ENCODE data around the gene HOXA10.

The HOXA10 gene

DNA sequence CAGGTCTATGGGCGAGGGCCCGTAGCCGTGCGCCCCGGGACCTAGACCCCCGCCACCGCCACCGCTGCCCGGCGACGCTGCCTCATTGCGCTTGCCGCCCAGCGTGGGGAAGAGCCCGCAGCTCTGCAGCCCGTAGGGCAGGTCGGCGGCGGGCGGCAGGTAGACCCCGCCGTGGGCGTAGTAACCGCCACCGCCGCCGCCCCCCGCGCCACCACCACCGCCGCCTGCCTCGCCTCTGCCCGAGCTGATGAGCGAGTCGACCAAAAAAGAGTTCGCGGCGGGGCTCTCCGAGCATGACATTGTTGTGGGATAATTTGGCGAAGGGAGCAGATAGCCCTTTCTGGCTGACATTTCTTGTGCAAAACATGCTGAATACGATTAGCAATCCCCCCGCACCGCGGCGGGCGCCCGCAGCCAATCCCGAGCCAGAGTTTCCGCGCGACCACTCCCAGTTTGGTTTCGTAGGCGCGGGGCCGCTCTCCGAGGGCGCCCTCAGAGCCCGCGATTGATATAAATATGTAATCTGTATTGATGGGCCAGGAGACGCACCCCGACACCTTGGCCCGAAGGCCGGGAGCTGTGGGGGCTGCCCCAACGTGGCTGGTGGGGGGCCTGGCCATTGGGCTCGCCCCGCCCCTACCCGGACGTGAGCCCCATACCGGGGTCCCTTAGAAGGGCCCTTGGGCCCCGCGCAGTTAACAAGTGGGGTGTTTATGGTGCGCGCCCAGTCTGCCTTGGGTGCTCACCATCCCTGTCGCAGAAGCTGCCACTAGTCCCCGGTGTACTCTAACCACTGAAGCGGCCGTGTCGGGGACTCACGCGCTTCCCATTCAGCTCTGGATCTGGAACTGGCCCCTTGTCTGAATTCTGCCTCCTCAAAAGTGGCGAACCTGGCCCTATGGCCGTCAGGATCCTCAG is at the start of gene HOXA10:
HOXA10 (minus strand) TSS at position 365 of the 918 bp plus-strand sequence; CDS start at position 351, 14 bp downstream.
- DNase-seq (ENCODE audit: low read depth in 2 of 2), result no peak

DNA sequence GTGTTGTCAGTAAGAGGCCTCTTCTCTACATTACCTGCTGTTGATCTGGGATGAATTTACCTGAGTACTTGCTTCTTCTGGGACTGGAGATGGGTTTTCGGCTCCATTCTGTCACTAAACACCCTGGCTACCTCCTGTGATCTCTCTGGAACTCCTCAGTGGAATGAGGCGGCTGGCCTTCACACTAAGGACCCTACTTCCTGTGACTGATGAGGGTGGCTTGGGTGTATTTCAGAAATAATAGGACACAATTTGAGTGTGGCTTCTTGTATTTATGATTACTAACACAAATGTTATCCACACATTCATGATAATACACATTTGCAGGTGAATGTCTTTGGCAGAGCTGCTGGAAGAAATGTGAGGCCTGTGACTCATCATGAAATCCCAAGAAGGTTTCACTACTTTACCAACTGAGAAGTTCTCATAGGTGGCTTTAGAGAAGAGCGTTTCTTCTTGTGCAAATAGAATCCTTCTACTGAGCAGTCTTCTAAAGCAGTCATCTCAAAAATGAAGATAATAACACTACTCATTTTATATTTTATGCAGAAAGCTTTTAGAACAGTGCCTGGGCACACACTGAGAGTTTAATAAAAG is 47.2 kb upstream of the HOXA10 start:
- no peak for DNase-seq (ENCODE audit: low read depth in 2 of 2)

DNA sequence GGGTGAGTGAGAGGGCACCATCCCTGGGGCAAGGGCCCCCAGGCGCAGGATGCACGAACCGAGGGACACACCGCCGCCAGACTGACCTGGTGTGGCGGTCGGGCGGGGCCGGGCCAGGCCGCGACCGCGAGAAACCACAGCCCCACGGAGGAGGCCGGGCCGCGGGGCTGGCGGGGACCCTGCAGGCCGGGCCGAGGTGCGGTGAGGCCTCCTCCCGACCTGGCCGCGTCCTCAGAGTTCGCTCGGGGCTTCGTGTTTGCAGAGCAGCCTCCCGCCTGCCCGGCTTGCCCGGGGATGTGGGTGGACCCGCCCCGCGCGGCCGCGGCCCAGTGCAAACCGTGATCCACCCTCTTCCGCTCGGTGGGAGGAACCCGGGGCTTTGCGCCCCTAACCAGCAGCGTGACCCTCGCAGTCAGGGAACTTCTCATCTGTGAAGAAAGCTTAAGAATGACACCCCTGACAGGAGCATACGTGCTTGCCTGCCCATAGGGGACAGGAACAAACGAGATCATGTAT is 46.4 kb upstream of the HOXA10 start:
- DNase-seq (ENCODE audit: low read depth in 2 of 2), result no peak

DNA sequence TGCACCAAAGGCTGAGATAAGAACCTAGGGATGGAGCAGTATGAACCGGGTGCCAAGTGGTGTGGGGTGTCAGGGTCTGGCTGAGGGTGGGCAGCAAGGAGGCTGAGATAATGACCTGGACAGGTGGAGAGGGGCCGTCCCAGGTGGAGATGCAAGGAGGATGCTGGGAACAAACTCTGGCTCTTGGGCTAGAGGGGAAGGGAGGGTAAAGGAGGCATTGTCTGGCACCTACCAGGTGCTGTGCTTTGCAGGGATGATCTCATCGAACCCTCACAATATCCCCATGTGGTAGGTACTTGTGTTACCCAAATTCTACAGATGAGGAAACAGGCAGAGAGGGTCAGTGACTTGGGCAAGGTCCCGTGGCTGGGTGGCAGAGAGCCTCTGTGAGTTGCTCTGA is 45.7 kb upstream of the HOXA10 start:
- no peak for DNase-seq (ENCODE audit: low read depth in 2 of 2)

DNA sequence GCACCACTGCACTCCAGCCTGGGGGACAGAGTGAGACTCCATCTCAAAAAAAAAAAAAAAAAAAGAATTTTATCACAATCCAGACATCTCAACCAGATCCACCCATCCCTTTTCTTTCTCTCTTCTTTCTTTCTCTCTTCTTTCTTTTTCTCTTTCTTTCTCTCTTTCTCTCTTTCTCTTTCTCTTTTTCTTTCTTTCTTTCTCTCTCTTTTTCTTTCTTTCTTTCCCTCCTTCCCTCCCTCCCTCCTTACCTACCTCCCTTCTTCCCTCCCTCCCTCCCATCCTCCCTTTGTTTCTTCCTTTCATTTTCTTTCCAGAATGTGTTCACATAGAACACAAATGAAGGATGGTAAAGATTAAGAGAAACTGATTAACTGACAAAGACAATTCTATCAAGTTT is 43.8 kb upstream of the HOXA10 start:
- DNase-seq (ENCODE audit: low read depth in 2 of 2), result no peak

DNA sequence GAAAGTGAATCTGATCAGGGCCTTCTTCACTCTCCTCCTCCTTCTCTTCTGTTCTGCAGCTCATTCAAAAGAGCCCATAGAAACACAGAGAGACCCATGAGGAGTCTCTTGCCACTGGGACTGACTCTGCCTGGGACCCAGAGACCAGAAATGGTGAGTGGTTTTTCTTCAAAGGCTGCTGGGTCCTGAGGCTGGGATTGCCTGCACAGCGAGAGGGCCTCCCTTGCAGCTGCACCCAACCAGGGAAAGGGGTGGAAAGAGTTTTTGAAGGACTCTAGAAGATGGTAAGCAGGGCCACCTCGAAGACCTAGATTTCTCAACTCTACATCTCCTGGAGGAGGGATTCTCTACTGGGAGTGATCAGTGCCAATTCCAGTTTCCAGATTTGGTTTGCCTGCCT is 41.2 kb upstream of the HOXA10 start:
- DNase-seq (ENCODE audit: low read depth in 2 of 2), result no peak

DNA sequence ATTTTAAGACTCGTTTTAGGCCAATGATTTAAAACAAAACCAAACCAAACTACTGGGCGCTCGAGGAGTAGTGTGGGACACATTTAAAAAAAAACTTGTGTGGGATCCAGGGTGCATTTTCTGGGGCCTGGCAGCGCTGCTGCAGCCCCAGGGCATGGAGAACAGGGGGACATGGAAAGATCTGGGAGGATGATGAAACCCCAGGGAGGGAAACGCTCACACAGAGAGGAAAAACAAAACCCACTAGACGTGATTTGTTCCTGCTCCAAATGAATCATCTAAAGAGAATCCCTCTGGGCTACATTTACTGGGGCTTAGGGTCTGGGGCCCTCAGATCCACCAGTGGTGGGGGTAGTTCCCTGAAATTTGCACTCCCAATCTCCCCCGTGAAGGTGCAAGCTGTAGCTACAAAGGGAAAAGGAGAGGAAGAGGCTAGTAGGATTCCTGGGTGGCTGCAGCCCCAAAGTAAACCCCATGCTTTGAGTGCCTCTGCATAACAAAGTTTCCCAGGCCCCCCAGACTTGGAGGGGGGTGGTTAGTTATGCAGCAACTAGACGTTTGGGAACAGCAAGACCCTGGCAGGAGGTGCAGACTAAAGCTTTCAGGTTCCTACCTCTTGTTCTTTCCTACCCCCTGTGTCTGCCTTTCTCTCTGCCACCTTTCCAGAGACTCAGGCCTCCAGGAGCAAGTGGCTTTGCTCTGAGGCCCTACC is 40.3 kb upstream of the HOXA10 start:
- no peak for DNase-seq (ENCODE audit: low read depth in 2 of 2)

DNA sequence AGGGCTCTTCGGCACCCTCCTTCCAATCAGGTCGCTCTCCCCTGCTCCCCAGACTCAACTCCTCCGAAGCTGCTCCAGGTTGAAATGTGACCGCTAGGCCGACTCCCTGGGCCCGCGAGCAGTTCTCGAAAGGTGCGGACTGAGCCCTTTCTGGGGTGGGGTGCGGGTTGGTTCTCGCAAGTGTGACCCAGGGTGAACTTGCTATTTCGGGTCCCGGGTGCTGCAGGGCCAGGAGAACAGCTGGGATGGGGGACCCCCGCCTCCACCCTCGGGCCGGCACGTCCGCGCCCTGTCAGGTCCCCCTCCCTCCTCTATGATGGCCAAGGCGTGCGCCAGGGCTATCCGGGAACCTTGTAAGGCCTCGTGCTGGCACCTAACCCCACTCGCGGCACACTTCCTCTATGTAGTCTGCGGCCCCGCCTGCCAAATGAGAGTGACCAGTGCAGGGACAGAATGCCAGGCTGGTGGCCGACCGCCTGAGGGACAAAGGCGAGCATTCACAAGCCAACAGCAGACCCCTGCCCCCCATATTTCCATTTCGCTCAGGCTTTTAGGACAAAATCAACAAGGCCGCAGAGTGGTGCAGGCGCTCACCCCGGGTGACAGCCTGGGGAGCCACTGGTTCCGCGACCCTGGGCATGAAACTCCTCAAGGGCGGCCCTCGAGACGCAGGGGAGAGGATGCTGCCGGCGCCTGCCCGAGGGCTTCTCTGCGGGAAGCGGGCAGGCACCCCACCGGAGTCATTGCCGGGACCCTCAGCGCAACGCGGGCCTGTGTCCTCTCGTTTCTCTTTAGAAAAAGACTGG is 39.5 kb upstream of the HOXA10 start:
- no peak for DNase-seq (ENCODE audit: low read depth in 2 of 2)

DNA sequence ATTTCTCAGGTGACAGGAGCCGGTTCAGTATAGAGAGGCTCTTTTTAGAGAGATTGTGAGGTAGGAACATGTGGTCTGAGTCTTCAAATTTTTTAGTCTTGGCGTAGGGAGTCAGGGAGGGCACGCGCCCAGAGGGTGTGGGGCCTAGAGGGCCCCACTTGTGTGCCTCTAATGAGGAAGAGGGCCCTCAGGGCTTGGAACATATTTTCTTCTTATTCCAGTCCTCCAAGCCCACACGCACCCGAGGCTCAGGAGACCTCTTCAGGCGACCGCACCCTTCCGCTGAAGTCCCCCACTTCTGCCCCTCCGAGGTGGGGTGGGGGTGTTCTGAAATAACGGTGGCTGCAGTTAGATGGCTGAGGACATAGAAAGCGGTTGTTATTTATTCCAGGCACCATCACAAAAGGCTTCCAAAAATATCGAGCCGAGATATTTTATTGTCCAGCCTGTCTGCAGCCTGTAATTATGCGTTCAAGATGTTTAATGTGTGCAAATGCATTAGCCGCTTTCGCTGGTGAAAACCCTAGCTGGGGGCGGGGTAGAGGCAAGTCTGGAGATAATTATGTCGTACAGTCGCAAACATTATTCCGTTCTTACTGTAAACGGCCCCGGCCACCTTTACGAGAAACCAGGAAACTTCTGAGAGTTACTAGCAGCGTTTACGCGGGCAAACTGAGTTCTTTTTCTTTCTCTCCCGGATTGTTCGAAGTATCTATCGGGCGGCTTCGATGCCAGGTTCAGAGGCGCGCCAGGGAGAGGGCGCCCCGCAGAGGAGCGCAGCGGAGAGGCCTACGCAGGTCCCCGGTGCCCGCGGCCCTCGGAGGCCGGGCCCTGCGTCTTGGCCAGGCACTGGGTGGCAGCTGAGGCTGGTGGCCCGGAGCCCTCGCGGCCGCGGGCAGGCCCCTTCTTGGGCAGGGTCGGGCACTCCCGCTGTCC is 38.6 kb upstream of the HOXA10 start:
- no peak for DNase-seq (ENCODE audit: low read depth in 2 of 2)

DNA sequence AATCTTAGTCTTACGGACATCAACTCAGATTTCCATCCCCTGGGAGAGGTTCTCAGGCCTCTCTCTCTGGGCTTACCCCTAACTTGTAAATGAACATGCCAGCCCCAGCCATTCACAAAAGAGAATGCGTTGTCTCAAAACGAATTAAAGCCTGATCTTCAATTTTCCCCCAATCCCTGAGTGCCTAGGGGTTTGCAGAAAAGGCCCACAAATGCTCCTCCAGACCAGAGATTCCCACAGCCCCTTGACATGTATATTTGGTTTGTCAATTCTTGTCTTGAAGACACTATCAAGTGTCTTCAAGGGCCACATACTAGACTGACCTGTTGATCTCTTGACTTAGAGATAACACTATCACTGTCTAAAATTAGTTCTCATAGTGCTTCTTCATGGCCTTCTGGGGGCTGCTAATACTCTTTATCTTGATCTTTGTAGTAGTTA is 37.7 kb upstream of the HOXA10 start:
- DNase-seq (ENCODE audit: low read depth in 2 of 2), result no peak

DNA sequence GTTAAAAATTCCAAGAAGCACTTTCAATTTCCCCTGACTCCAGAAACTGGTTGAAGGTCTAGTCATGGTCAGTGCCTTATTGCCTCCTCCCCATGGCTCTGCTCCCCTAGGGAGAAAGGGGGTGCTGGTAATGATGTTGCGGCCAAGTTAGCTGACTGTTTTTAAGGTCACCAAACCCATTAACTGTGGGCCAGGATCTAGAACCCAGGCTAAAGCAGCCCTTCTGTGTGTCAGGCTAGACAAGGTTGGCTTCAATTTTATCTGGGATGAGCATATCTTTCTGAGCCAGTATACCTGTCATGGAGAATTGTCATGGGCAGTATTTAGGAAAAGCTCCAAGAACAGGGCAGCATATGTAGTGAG is 36.9 kb upstream of the HOXA10 start:
- DNase-seq (ENCODE audit: low read depth in 2 of 2), result no peak

DNA sequence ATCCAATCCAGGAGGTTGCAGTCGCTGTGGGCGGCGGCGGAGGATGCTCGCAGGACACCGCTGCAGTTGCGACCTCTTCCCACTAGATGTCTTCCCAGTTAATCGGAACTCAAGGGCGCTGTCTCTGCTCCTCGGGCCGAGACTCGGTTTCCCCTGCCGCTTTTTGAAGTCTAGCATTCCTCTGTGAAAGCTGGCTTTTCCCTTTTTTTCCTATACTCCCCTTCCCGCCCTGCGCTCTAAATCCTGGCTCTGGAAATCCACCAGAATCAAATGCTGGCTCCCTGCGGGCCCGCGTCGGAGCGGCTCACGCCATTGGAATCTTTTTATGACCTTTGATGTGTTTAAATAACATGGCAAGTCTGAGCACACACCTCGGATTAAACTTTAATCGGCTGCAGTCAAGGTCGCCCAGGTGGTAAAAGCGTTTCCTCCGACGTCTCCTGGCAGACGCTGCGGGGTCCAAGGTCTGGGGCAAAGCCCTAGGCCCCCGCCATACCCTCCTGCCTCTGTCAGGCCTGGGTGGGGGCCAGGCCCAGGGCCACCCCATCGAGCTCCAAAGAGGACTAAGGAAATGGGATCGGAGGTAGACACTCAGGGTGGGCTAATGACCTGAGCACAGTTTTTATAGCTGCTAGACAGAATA is 36.4 kb upstream of the HOXA10 start:
- no peak for DNase-seq (ENCODE audit: low read depth in 2 of 2)

DNA sequence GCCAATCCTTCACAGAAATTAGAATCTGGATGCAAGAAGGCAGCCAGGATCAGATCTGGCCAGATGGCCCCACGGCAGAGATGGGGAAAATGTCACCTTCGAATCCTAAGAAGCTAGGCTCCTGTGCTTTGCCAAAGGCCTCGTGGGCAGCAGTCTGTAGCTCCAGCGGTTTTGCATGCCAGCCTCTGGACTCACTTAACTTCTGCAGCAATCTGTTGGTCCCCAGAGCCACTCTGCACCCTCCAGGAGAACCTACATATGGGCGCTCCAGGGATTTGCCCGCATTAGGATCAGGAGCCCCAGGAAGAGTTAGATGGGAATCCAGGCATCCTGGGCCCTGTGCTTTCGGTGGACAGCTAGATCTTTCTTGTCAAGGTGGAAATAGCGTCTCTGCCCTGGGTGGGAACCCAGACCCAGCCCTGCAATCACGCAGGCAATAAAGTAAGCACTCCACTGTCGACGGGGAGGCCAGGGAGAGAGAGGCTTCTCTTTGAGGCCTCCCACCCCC is 35.9 kb upstream of the HOXA10 start:
- DNase-seq (ENCODE audit: low read depth in 2 of 2), result no peak

DNA sequence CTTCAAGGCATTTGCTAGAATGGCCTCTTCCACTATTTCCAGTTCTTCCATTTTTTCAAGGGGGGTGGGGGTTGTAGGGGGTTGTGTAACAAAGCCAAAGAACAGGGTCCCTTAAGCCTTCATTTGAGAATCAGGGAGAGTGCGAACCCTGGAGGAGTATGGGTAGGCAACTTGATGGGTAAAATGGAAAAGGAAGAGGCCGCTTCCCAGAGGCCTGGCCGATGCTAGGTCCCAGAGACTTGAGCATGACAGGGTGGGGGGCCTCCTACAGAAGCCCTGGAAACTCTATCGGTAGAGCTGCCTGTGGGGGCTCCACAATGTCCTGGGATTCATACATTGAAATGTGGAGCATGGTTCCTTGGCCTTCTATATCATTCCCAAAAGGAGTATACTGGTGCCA is 34.9 kb upstream of the HOXA10 start:
- DNase-seq (ENCODE audit: low read depth in 2 of 2), result no peak

DNA sequence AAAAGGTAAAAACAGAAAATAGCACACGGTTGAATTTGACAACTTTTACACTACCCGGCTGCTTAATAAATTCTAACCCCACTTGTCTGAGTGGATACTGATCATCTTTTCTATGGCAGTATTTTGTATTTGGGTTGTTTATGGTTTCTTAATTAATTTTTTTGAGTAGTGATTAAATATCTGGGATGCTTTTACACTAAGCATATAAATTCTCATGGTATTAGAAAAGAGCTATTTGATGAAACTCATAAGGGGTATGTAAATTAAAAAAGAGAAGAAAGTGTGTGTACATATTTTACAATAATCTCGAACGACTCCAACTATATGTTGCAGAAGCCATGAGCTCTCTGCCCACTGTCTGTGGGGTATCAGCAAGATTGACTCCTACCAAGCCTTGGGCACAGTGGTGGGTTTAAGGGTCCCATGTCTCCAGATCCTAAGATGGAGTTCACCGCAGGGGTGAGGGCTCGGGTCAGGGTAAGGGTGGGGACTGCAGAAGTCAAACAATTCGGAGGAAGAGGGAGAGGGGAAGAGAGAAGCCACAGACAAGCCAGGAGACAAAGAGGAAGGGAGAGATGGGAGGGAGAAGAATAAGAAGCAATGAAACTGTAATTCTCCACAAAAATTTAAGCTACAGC is 33.3 kb upstream of the HOXA10 start:
- no peak for DNase-seq (ENCODE audit: low read depth in 2 of 2)

DNA sequence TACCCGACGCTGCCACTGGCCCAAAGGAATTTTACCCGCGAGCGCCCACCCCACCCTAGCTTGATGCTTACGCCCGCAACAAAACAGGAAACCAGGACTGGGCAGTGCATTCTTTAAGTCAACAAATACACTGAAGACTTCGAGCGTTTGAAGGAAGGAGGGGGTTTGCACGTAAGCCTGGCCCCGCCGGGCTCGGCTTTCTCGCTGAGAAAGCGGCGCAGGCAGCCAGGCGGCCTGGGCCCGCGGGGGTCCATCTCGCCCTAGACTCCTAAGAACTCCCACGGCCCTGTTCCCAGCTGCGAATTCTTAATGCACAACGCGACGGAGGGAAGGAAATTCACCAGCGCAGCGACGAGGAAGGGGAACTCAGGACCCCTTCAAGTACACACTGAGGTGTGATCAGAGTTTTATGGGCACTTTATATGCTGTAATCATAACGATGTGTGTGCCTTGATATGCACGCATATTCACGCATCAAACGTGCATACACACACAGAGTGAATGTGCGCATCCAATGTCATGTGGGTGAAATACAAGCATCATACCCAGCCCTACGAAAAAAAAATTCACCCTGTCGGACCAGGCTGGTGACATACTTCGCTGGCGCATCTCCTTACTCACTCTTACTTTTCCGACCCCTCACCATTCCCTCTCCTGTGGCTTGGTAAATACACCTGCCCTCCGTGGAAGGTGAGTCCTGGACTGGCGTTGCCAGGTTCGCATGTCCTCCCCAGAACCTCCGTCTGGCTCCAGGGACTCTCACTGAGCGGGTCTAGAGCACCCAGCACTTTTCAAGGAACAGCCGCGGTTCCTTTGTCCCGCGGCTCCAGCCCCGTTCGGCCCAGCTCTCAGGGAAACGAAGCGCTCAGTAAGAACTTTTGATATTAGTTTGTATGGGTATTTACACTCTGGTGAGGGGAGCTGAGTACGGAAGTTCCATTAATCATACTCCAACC is 31.5 kb upstream of the HOXA10 start:
- no peak for DNase-seq (ENCODE audit: low read depth in 2 of 2)

DNA sequence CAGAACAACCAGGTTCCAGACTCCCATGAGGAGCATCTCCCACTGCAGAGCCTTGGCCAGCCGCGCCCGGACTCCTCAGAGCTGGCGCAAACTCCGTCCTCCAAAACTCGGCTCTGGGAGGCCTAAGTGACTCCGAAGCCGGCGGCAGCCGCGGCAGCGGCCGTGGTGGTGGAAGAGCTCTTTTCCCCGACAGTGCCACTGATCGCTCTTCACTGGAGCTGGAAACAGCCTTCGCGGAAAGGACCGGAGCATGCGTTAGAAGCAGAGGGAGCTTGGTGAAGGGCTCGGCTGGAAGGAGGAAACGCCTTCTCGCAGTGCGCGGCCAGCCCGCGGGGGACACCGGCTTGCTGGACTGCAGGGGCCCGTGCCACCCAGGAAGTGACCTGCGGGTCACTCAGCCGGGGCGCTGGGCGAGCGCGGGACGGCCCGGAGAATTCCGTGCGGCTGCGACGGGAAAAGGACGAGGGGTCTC is 30.8 kb upstream of the HOXA10 start:
- no peak for DNase-seq (ENCODE audit: low read depth in 2 of 2)
